Upper lobe of left lung (tissue), 6 donors: ENCODE data around the gene SPEM1. TPM values are rescaled to one million over a fixed set of nuclear protein-coding genes. Genes with fewer than 3 reads are reported as not detected.

ENCODE experiments used
- ATAC-seq, 2 donors: fragments of 200-7000 bp; cut with Tn5 transposase; one replicate each; pipeline ENCODE4 v1.9.1; 2022; ENCODE audit warnings: mild to moderate bottlenecking in 2 of 2, moderate library complexity in 2 of 2; ENCODE audit not compliant: low FRiP score in 2 of 2
- DNase-seq, 2 donors: peaks; one replicate each; pipeline ENCODE4 v3.0.0-alpha.2; 2019 to 2020
- H3K27ac ChIP-seq, 4 donors: fragments of 200-600 bp; sonication (generic); one replicate each; pipeline ENCODE4 v1.5.1; 2016 to 2019
- H3K27me3 ChIP-seq, 4 donors: fragments of 200-600 bp; sonication (generic); one replicate each; pipeline ENCODE4 v1.5.1; 2017 to 2019
- H3K36me3 ChIP-seq, 4 donors: fragments of 200-600 bp; sonication (generic); one replicate each; pipeline ENCODE4 v1.5.1; 2016 to 2019
- H3K4me1 ChIP-seq, 4 donors: fragments of 200-600 bp; sonication (generic); one replicate each; pipeline ENCODE4 v1.5.1; 2018 to 2019
- H3K4me3 ChIP-seq, 4 donors: fragments of 200-600 bp; sonication (generic); one replicate each; pipeline ENCODE4 v1.5.1; 2017 to 2019; ENCODE audit warnings: mild to moderate bottlenecking in 2 of 4, moderate library complexity in 1 of 4
- H3K9me3 ChIP-seq, 4 donors: fragments of 200-600 bp; sonication (generic); one replicate each; pipeline ENCODE4 v1.5.1; 2018 to 2019
- CTCF ChIP-seq, 6 experiments: fragments of 450-650 bp in 4 of 6; fragments of 200-600 bp in 2 of 6; sonication (generic) in 2 of 6; IDR thresholded peaks; one replicate each; pipeline ENCODE4 v1.5.1; 2016 to 2019; ENCODE audit warnings: antibody characterized with exemption in 6 of 6
- EP300 ChIP-seq, 4 donors: sonication (generic); formaldehyde crosslinking; IDR thresholded peaks; one replicate each; pipeline ENCODE4 v1.5.1; 2017; ENCODE audit warnings: antibody characterized with exemption in 4 of 4, control low read depth in 2 of 4
- POLR2A ChIP-seq, 4 donors: fragments of 450-650 bp; IDR thresholded peaks; one replicate each; pipeline ENCODE4 v1.5.1; 2016 to 2017; ENCODE audit warnings: antibody characterized with exemption in 4 of 4, mild to moderate bottlenecking in 2 of 4
- POLR2AphosphoS5 ChIP-seq, 2 donors: sonication (generic); formaldehyde crosslinking; IDR thresholded peaks; one replicate each; pipeline ENCODE4 v1.5.1; 2017; ENCODE audit warnings: antibody characterized with exemption in 2 of 2
- WGBS, 2 donors: methylation state at CpG; one replicate each; pipeline ENCODE4 v1.1.5; 2017 to 2018; 5-methylcytosine and 5-hydroxymethylcytosine counted together
- total RNA-seq, 6 donors: library from RNA; depleted of rRNA in 4 of 6; stranded (reverse); fragments of >200 nt in 4 of 6; gene quantifications; one replicate each; pipeline versions ENCODE4 v1.1.0 to v1.2.1, GENCODE V29; 2016 to 2021
- donor health status: DM: no; HTN: no; CAD: no; lungs with moderate emphysema.
- donor health status: DM: no; HTN: yes; CAD: no; lungs with severe emphysema.

SPEM1 gene
- total RNA-seq, 6 donors from 2014 or later: not detected

GRCh38 chr17:7407082-7407481 lies 13.0 kb upstream of the SPEM1 start:
- no peaks in the 10 kb centered on the region for H3K27me3 ChIP-seq
- peaks cover 16 to 28% (median 24%) of the 10 kb centered on the region in 4 donors for H3K4me1 ChIP-seq
- TF ChIP-seq EP300 (IDR thresholded peaks at IDR 0.05): no peak
- TF ChIP-seq CTCF (IDR thresholded peaks at IDR 0.05): no peak
- TF ChIP-seq POLR2A (IDR thresholded peaks at IDR 0.05): no peak
- TF ChIP-seq POLR2AphosphoS5 (IDR thresholded peaks at IDR 0.05): no peak
- H3K36me3 ChIP-seq: peaks cover 0 to 8% (median 0%) of the 10 kb centered on the region in 4 donors
- DNase-seq: no peak
- no peak overlapping the region for H3K27ac ChIP-seq
- 88 to 90% methylated on average over 13 of the region's 13 CpGs for WGBS, 2 donors
- no peaks in the 10 kb centered on the region for H3K9me3 ChIP-seq
- ATAC-seq: no peak
- no peak overlapping the region for H3K4me3 ChIP-seq

- no peaks in the 10 kb centered on the region for H3K9me3 ChIP-seq
- H3K27me3 ChIP-seq: no peaks in the 10 kb centered on the region
- no peak for ATAC-seq
- peak within 1 kb of the TSS in 1 of 4 donors; percentile 13 for H3K4me3 ChIP-seq
- DNase-seq: no peak
- no peak within 1 kb of the TSS for H3K27ac ChIP-seq
- TF ChIP-seq POLR2A (IDR thresholded peaks at IDR 0.05): no peak
- no peak for TF ChIP-seq EP300 (IDR thresholded peaks at IDR 0.05)
- no peak for TF ChIP-seq POLR2AphosphoS5 (IDR thresholded peaks at IDR 0.05)
- TF ChIP-seq CTCF (IDR thresholded peaks at IDR 0.05): no peak
- H3K36me3 ChIP-seq: peaks cover 0 to 8% (median 0%) of the 10 kb centered on the region in 4 donors
- peaks cover 12 to 22% (median 19%) of the 10 kb centered on the region in 4 donors for H3K4me1 ChIP-seq
- 51 to 64% methylated on average over 9 to 10 of the region's 12 CpGs for WGBS, 2 donors
Measured at GRCh38 chr17:7407485-7408251, 12.5 kb upstream of the SPEM1 start, which contains the start of gene NLGN2. Gene NLGN2, plus strand, starts transcription at chr17:7407845. Its CDS starts 411 bp downstream, at chr17:7408256.

GRCh38 chr17:7408252-7408727 lies 11.8 kb upstream of the SPEM1 start:
- peaks cover 6 to 16% (median 13%) of the 10 kb centered on the region in 4 donors for H3K4me1 ChIP-seq
- DNase-seq (peak in 1 of 2 donors; percentile 84), ATAC-seq (no peak)
- no peak overlapping the region for H3K27ac ChIP-seq
- no peaks in the 10 kb centered on the region for H3K9me3 ChIP-seq
- H3K27me3 ChIP-seq: no peaks in the 10 kb centered on the region
- H3K4me3 ChIP-seq: peak overlapping the region in 1 of 4 donors; percentile 13
- no peak for TF ChIP-seq EP300 (IDR thresholded peaks at IDR 0.05)
- TF ChIP-seq POLR2AphosphoS5 (IDR thresholded peaks at IDR 0.05): no peak
- no peak for TF ChIP-seq POLR2A (IDR thresholded peaks at IDR 0.05)
- TF ChIP-seq CTCF (IDR thresholded peaks at IDR 0.05): no peak
- peaks cover 0 to 8% (median 0%) of the 10 kb centered on the region in 4 donors for H3K36me3 ChIP-seq
- WGBS, 2 donors: 82 to 91% methylated on average over 38 to 50 of the region's 58 CpGs

- no peak for TF ChIP-seq POLR2AphosphoS5 (IDR thresholded peaks at IDR 0.05)
- peaks cover 0 to 8% (median 0%) of the 10 kb centered on the region in 4 donors for H3K36me3 ChIP-seq
- H3K4me1 ChIP-seq: peaks cover 6 to 14% (median 11%) of the 10 kb centered on the region in 4 donors
- no peak overlapping the region for H3K4me3 ChIP-seq
- H3K27me3 ChIP-seq: no peaks in the 10 kb centered on the region
- DNase-seq: peak in 1 of 2 donors; percentile 72
- no peak overlapping the region for H3K27ac ChIP-seq
- WGBS, 2 donors: 84% methylated on average over 6 of the region's 6 CpGs; no CpG with 5 or more reads in 1 of the 2 donors
- no peak for ATAC-seq
- no peaks in the 10 kb centered on the region for H3K9me3 ChIP-seq
Measured at GRCh38 chr17:7408863-7409262, 11.3 kb upstream of the SPEM1 start.

DNA sequence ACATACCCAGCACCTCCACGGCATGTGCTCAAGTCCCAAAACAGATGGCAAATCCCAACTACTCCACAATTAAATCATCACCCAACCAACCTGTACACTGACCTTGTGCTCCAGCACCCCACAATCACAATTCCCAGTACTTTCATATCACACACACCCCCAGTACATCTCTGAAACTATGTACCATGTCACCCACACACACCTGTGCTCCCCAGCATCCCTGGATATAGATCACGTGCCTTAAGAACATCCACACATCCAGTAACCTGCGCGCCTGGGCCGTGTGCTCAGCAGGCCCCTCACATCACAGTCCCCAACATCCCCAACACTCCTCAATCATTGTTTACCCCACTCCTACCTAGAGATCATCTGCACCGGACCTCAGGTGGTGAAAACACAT lies 10.4 kb upstream of the SPEM1 start:
- Histone ChIP-seq H3K4me3 (no peak overlapping the region), H3K36me3 (peaks cover 0 to 8% (median 0%) of the 10 kb centered on the region in 4 donors), H3K9me3 (no peaks in the 10 kb centered on the region), H3K4me1 (peaks cover 6 to 13% (median 11%) of the 10 kb centered on the region in 4 donors), H3K27me3 (no peaks in the 10 kb centered on the region), H3K27ac (no peak overlapping the region)
- DNase-seq: no peak
- TF ChIP-seq POLR2A (IDR thresholded peaks at IDR 0.05) (no peak), POLR2AphosphoS5 (IDR thresholded peaks at IDR 0.05) (no peak), EP300 (IDR thresholded peaks at IDR 0.05) (no peak), CTCF (IDR thresholded peaks at IDR 0.05) (no peak)
- 93 to 94% methylated on average over 6 of the region's 6 CpGs for WGBS, 2 donors
- no peak for ATAC-seq
